Ureter (tissue), 1 donor: ENCODE data around the gene DOCK9. TPM values are rescaled to one million over a fixed set of nuclear protein-coding genes. Genes with fewer than 3 reads are reported as not detected.

Source experiments
- DNase-seq: peaks from one replicate; pipeline ENCODE4 v3.0.0-alpha.2; 2020; ENCODE audit warnings: low spot score
- total RNA-seq: library from RNA; stranded (reverse); gene quantifications from one replicate; pipeline ENCODE4 v1.2.4, GENCODE V29; 2023
- donor health status: DM: yes; HTN: yes; CAD: no.

DOCK9 gene
- total RNA-seq, 1 donor from 2014 or later: 108 TPM

GRCh38 chr13:98998831-98999638, 21.2 kb upstream of the DOCK9 start:
- no peak for DNase-seq

- DNase-seq: no peak
These were observed 20.1 kb upstream of the DOCK9 start for GRCh38 chr13:98997738-98998641.

- DNase-seq: no peak
These were observed 19.3 kb upstream of the DOCK9 start for GRCh38 chr13:98997011-98997730.

DNA sequence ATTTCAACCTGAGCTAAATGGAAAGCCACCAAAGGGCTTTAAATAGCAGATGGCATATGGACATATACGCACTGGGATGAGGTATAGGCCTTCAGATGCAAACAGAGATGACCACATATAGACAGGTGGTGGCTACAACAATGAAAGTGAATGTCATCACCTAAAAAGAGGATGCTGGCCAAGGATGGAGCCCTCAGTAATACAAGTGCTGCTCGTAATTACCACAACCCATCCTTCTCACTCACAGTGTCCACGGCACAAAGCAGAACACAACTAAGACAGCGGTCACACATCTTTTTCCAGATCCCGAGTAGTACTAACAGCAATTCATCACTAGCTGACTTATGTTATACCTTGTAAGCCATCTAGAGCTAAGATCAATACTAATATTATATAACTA, 18.2 kb upstream of the DOCK9 start:
- DNase-seq: no peak

- DNase-seq: no peak
These were observed 17.0 kb upstream of the DOCK9 start for GRCh38 chr13:98994896-98995295.

- DNase-seq: no peak
These were observed 16.2 kb upstream of the DOCK9 start for GRCh38 chr13:98994080-98994479.

DNA sequence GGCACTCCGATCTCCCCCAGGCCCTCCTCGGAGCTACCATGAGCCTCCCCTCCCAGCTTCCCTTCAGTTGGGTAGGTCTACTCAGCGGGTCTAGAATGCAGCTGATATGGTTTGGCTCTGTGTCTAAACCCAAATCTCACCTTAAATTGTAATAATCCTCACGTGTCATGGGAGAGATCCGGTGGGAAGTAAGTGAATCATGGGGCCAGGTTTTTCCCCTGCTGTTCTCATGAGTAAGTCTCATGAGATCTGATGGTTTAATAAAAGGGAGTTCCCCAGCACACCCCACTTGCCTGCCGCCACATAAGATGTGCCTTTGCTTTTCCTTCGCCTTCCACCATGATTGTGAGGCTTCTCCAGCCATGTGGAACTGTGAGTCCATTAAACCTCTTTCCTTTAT, 14.5 kb upstream of the DOCK9 start:
- no peak for DNase-seq

- no peak for DNase-seq
These were observed 12.8 kb upstream of the DOCK9 start for GRCh38 chr13:98990701-98991100.

DNA sequence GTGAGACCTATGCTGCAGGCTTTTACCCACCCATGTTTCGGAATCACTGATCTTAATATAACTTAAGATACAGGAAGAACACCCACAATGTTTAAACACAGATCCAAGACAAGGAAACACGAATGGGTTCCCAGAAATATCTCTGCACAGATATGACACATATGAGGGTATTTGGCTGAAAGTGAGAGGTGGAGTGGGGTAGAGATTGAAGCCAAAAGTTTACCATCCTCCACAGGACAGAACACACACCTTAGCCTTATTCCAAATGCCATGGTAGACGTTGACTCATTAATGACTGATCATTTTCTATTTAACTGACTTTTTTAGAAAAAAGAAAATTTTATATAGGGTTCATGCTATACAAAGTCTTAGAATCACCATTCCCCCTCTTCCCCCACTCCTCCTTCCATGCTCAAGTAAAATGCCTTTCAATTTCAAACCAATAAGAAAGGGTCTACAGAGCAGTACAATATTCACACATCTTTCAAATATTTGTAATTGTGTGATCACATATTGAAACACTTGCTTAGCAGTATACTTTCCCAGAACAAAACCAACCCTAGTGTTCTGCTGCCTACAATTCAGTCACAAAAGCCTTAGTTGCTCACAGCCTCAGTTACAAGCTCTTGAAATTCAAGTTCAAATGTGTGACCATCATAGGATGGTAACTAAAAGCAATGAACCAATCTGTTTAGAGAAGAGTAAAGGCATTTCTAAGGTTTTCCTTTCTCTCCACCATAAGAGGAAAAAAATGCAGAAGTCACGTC, 11.8 kb upstream of the DOCK9 start:
- no peak for DNase-seq

DNA sequence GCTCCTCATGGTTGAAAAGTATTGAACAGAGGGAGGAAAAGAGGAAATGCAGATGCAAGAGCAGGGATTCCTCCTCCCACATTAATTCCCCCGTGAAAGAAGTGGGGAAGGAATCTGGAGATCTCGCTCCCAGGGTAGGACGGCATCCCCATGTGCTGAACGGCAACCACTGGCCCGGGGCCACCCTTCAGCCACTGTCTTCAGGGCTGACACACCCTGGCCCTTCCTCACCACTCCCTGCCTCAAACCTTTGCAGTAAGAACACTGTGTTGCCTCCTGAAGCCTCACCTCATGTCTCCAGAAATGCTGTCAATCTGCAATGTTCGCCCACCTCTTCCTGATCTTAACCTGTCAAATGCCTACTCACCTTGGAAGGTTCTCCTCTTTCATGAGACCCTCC, 10.9 kb upstream of the DOCK9 start:
- no peak for DNase-seq

DNA sequence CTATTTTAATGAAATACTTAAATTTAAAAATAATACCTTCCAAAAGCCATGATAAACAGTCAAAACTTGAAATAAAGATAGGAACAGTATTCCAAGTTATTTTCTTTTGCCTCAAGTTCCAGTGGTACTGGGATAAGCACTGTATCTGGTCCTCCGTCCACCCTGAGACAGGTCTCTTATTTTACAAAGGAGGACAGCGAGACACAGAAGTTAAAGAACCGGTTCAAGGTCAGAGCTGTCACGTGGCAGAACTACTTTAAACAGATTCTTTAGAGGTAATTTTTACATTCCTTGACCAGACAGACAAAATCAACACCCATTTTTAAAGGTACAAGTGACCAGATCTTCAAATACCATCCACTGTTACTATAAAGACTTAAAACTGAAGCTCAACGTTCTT, 10.4 kb upstream of the DOCK9 start:
- DNase-seq: no peak

GRCh38 chr13:98987275-98987674, 9.4 kb upstream of the DOCK9 start:
- DNase-seq: no peak

DNA sequence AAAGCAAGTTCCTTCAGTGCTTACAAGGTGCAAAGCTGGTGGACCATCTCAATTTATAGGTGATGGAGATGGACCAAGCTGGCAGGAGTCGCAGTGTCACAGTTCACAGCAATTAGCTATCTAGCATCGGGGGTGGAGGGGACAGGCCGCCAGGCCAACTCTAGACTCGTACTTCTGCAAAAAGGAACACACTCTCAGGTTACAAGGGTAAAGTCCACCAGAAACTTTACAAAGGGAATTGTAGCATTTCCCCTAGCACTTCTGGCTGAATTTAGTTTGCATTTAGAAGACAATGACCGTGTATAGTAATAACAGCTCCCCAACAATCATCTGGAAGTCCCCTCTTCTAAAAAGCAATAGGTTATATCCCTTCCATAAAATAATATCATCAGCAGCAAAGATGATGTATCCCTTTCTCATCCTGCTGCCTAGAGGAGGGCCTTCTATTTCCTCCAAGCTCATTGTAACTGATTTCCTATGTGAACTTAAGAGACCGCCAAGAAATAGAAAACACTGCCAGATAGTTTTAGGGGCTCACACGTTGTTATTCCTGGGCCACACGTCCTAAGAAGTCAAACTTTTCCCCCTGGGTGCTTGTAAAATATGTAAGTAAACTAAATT, 8.5 kb upstream of the DOCK9 start:
- no peak for DNase-seq

DNA sequence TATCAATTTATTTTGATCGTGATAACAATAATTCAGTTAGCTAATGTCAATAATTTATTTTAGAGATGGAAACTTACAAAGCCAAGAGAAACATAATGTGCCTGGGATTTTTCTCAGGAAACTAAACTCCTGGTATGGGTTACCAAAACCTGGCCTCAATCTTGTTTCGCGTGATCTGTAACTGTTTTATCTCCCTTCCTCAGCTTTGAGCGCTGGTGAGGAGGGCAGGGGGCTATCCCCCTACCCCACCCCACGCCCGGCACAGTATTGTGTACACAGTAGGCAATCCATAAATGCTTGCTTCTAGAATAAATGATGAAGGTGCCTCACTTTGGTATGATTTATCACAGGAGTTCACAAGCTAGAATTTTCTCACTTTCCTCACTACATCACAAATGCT, 7.7 kb upstream of the DOCK9 start:
- DNase-seq: no peak

GRCh38 chr13:98984983-98985382, 7.1 kb upstream of the DOCK9 start:
- DNase-seq: no peak

GRCh38 chr13:98984118-98984517, 6.3 kb upstream of the DOCK9 start:
- no peak for DNase-seq

GRCh38 chr13:98983182-98983581, 5.3 kb upstream of the DOCK9 start:
- DNase-seq: no peak

- DNase-seq: no peak
These were observed 3.7 kb upstream of the DOCK9 start for GRCh38 chr13:98981369-98982080.

GRCh38 chr13:98979012-98979660, 1.3 kb upstream of the DOCK9 start:
- no peak for DNase-seq

- DNase-seq: no peak
These were observed 416 bp upstream of the DOCK9 start for GRCh38 chr13:98978280-98978679.
